Activated CD8-positive, alpha-beta T cell treated with anti-CD3 and anti-CD28 coated beads, Interleukin-2, amount 10 ng/mL, durations not matched to agents 7 days and 5 days (primary cell): ENCODE results near the gene ARHGEF12. TPM values are rescaled to one million over a fixed set of nuclear protein-coding genes. Genes with fewer than 3 reads are reported as not detected.
"Not testable (repeated sequence)": the region's sequence is repeated elsewhere in the genome, so short reads cannot be mapped to it uniquely, and the experiment has no call there.

Experiments used
- ATAC-seq: fragments of 150-1000 bp; cut with Tn5 transposase; one replicate; pipeline ENCODE4 v1.10.0; 2021; ENCODE audit warnings: moderate library complexity
- CTCF ChIA-PET: fragments of 350-600 bp; sonication (Branson Sonifier 250); formaldehyde crosslinking; loops from one replicate; lab custom pipeline; 2021; ENCODE audit warnings: antibody characterized with exemption; lab: Charles Lee
- POLR2A ChIA-PET: fragments of 350-600 bp; sonication (Branson Sonifier 250); formaldehyde crosslinking; loops from one replicate; lab custom pipeline; 2021; ENCODE audit warnings: antibody characterized with exemption; lab: Charles Lee
- DNase-seq: peaks from one replicate; pipeline ENCODE4 v3.0.0-alpha.2; 2020
- H3K27ac Mint-ChIP-seq: one replicate; pipeline ENCODE4 v1.8.0; 2021; ENCODE audit warnings: mild to moderate bottlenecking, mixed read lengths
- H3K27me3 Mint-ChIP-seq: one replicate; pipeline ENCODE4 v1.8.0; 2021; ENCODE audit warnings: low read depth, mixed read lengths
- H3K36me3 Mint-ChIP-seq: one replicate; pipeline ENCODE4 v1.8.0; 2021; ENCODE audit warnings: low read depth, mixed read lengths
- H3K4me1 Mint-ChIP-seq: one replicate; pipeline ENCODE4 v1.8.0; 2021; ENCODE audit warnings: low read depth, mixed read lengths
- H3K4me3 Mint-ChIP-seq: one replicate; pipeline ENCODE4 v1.8.0; 2021; ENCODE audit warnings: mild to moderate bottlenecking, mixed read lengths
- H3K9me3 Mint-ChIP-seq: one replicate; pipeline ENCODE4 v1.8.0; 2022; ENCODE audit warnings: mixed read lengths; ENCODE audit not compliant: insufficient read depth
- total RNA-seq, 2 experiments: library from RNA; stranded (reverse); gene quantifications; one replicate each; pipeline ENCODE4 v1.2.3, GENCODE V29; 2021

Gene ARHGEF12
- total RNA-seq, 2 experiments from 2014 or later = 9.6 to 10.0 TPM

GRCh38 chr11:120484722-120485121 lies 148.5 kb downstream of the ARHGEF12 start:
- Mint-ChIP-seq H3K27ac (peak overlapping the region; percentile 26), H3K4me3 (no peak overlapping the region), H3K36me3 (no peaks in the 10 kb centered on the region), H3K27me3 (peaks cover 6% of the 10 kb centered on the region), H3K4me1 (no peaks in the 10 kb centered on the region), H3K9me3 (no peaks in the 10 kb centered on the region)
- DNase-seq (no peak), ATAC-seq (no peak)
- ChIA-PET CTCF (no interaction called here), POLR2A (no interaction called here)

- H3K4me3 Mint-ChIP-seq = no peak overlapping the region
- no peaks in the 10 kb centered on the region for H3K9me3 Mint-ChIP-seq
- ATAC-seq = no peak
- ChIA-PET POLR2A (no interaction called here), CTCF (no interaction called here)
- no peaks in the 10 kb centered on the region for H3K36me3 Mint-ChIP-seq
- H3K4me1 Mint-ChIP-seq = no peaks in the 10 kb centered on the region
- peaks cover 6% of the 10 kb centered on the region for H3K27me3 Mint-ChIP-seq
- no peak for DNase-seq
- H3K27ac Mint-ChIP-seq = no peak overlapping the region
Observed at GRCh38 chr11:120486138-120486537, 149.9 kb downstream of the ARHGEF12 start.

GRCh38 chr11:120489799-120490198 lies 153.6 kb downstream of the ARHGEF12 start:
- Mint-ChIP-seq H3K36me3 (no peaks in the 10 kb centered on the region), H3K27ac (no peak overlapping the region), H3K9me3 (no peaks in the 10 kb centered on the region), H3K4me1 (no peaks in the 10 kb centered on the region), H3K27me3 (peaks cover 6% of the 10 kb centered on the region), H3K4me3 (no peak overlapping the region)
- ChIA-PET CTCF (interaction anchor here (1.1 kb wide), 1 partner anchor 156 kb away, joined by 3 read pairs; no protein-coding TSS in a partner anchor), POLR2A (no interaction called here)
- ATAC-seq (no peak), DNase-seq (no peak)

GRCh38 chr11:120492486-120492885 lies 156.3 kb downstream of the ARHGEF12 start:
- Mint-ChIP-seq H3K27ac (no peak overlapping the region), H3K27me3 (peaks cover 9% of the 10 kb centered on the region), H3K4me1 (no peaks in the 10 kb centered on the region), H3K4me3 (no peak overlapping the region), H3K9me3 (no peaks in the 10 kb centered on the region), H3K36me3 (no peaks in the 10 kb centered on the region)
- ChIA-PET POLR2A (interaction anchor here (0.7 kb wide), 1 partner anchor 129 kb away, joined by 3 read pairs; no protein-coding TSS in a partner anchor), CTCF (no interaction called here)
- ATAC-seq = no peak
- DNase-seq = no peak

- ChIA-PET CTCF (interaction anchor here (1.2 kb wide), 1 partner anchor 16 kb away, joined by 5 read pairs; no protein-coding TSS in a partner anchor), POLR2A (no interaction called here)
- Mint-ChIP-seq H3K9me3 (no peaks in the 10 kb centered on the region), H3K4me3 (no peak overlapping the region), H3K27me3 (peaks cover 15% of the 10 kb centered on the region), H3K36me3 (no peaks in the 10 kb centered on the region), H3K27ac (no peak overlapping the region), H3K4me1 (no peaks in the 10 kb centered on the region)
- ATAC-seq = no peak
- no peak for DNase-seq
Observed at GRCh38 chr11:120494595-120494994, 158.4 kb downstream of the ARHGEF12 start.

- peaks cover 38% of the 10 kb centered on the region for H3K27me3 Mint-ChIP-seq
- no peaks in the 10 kb centered on the region for H3K4me1 Mint-ChIP-seq
- H3K4me3 Mint-ChIP-seq = no peak overlapping the region
- POLR2A ChIA-PET = no interaction called here
- DNase-seq = no peak
- H3K27ac Mint-ChIP-seq = no peak overlapping the region
- H3K9me3 Mint-ChIP-seq = no peaks in the 10 kb centered on the region
- CTCF ChIA-PET = no interaction called here
- no peak for ATAC-seq
- H3K36me3 Mint-ChIP-seq = no peaks in the 10 kb centered on the region
Observed at GRCh38 chr11:120499088-120499487, 162.9 kb downstream of the ARHGEF12 start.

GRCh38 chr11:120499859-120500258 lies 163.6 kb downstream of the ARHGEF12 start:
- ATAC-seq = no peak
- no peak overlapping the region for H3K4me3 Mint-ChIP-seq
- H3K9me3 Mint-ChIP-seq = no peaks in the 10 kb centered on the region
- no peaks in the 10 kb centered on the region for H3K36me3 Mint-ChIP-seq
- CTCF ChIA-PET = interaction anchor here (0.7 to 1.0 kb wide), 2 partner anchors 31 to 165 kb away, joined by 3 read pairs; no protein-coding TSS in a partner anchor
- no peaks in the 10 kb centered on the region for H3K4me1 Mint-ChIP-seq
- DNase-seq = no peak
- POLR2A ChIA-PET = no interaction called here
- peaks cover 43% of the 10 kb centered on the region for H3K27me3 Mint-ChIP-seq
- H3K27ac Mint-ChIP-seq = no peak overlapping the region

- peaks cover 42% of the 10 kb centered on the region for H3K27me3 Mint-ChIP-seq
- no peak for ATAC-seq
Observed at GRCh38 chr11:120500414-120501071, 164.3 kb downstream of the ARHGEF12 start.

GRCh38 chr11:120501440-120501839 lies 165.2 kb downstream of the ARHGEF12 start:
- no peaks in the 10 kb centered on the region for H3K4me1 Mint-ChIP-seq
- ChIA-PET CTCF (interaction anchor here (1.5 kb wide), 2 partner anchors 9 to 693 kb away, joined by 4 to 5 read pairs; no protein-coding TSS in a partner anchor), POLR2A (no interaction called here)
- no peaks in the 10 kb centered on the region for H3K9me3 Mint-ChIP-seq
- ATAC-seq (no peak), DNase-seq (no peak)
- H3K36me3 Mint-ChIP-seq = no peaks in the 10 kb centered on the region
- H3K4me3 Mint-ChIP-seq = no peak overlapping the region
- peaks cover 49% of the 10 kb centered on the region for H3K27me3 Mint-ChIP-seq
- no peak overlapping the region for H3K27ac Mint-ChIP-seq

More at GRCh38 chr11:120500414-120501071, 164.3 kb downstream of the ARHGEF12 start:
- H3K4me1 Mint-ChIP-seq = no peaks in the 10 kb centered on the region
- no peak overlapping the region for H3K27ac Mint-ChIP-seq
- CTCF ChIA-PET = interaction anchor here (1.0 to 1.5 kb wide), 2 partner anchors 166 to 694 kb away, joined by 3 to 4 read pairs; no protein-coding TSS in a partner anchor
- no peak overlapping the region for H3K4me3 Mint-ChIP-seq
- no peaks in the 10 kb centered on the region for H3K9me3 Mint-ChIP-seq
- no peaks in the 10 kb centered on the region for H3K36me3 Mint-ChIP-seq
- DNase-seq = no peak
- POLR2A ChIA-PET = no interaction called here

GRCh38 chr11:120501976-120502755 lies 166.0 kb downstream of the ARHGEF12 start:
- Mint-ChIP-seq H3K27ac (no peak overlapping the region), H3K27me3 (peaks cover 56% of the 10 kb centered on the region), H3K4me3 (no peak overlapping the region), H3K9me3 (no peaks in the 10 kb centered on the region), H3K4me1 (no peaks in the 10 kb centered on the region), H3K36me3 (no peaks in the 10 kb centered on the region)
- ChIA-PET CTCF (interaction anchor here (1.5 kb wide), 2 partner anchors 9 to 693 kb away, joined by 4 to 5 read pairs; no protein-coding TSS in a partner anchor), POLR2A (no interaction called here)
- no peak for ATAC-seq
- DNase-seq = no peak

GRCh38 chr11:120503529-120503928 lies 167.3 kb downstream of the ARHGEF12 start:
- DNase-seq, H3K4me1 Mint-ChIP-seq, POLR2A ChIA-PET, CTCF ChIA-PET, H3K27ac Mint-ChIP-seq, H3K36me3 Mint-ChIP-seq, H3K9me3 Mint-ChIP-seq, H3K4me3 Mint-ChIP-seq, ATAC-seq: not testable (repeated sequence)
- peaks cover 51% of the 10 kb centered on the region for H3K27me3 Mint-ChIP-seq
